IMR-90 (cell line): Measurements from ENCODE around the gene AHNAK.

Source experiments
- BHLHE40 ChIP-seq: fragments of 150-350 bp; IDR thresholded peaks from 2 replicates; pipeline ENCODE4 v1.6.1; 2016; ENCODE audit warnings: mild to moderate bottlenecking, low read depth, low read length
- CEBPB ChIP-seq: IDR thresholded peaks from 2 replicates; pipeline ENCODE4 v1.6.1; 2012; ENCODE audit warnings: low read depth, low read length, improper control_type of control experiment
- CHD1 ChIP-seq: IDR thresholded peaks from 2 replicates; pipeline ENCODE4 v1.6.1; 2012; ENCODE audit warnings: low read depth, low read length, improper control_type of control experiment
- FOS ChIP-seq: fragments of 150-350 bp; IDR thresholded peaks from 2 replicates; pipeline ENCODE4 v1.6.1; 2016; ENCODE audit warnings: low read depth, low read length
- MAFK ChIP-seq: IDR thresholded peaks from 2 replicates; pipeline ENCODE4 v1.6.1; 2012; ENCODE audit warnings: low read depth, low read length, improper control_type of control experiment
- MAZ ChIP-seq: IDR thresholded peaks from 2 replicates; pipeline ENCODE4 v1.6.1; 2012; ENCODE audit warnings: low read depth, mild to moderate bottlenecking, low read length, improper control_type of control experiment, moderate library complexity, borderline replicate concordance
- MXI1 ChIP-seq: IDR thresholded peaks from 2 replicates; pipeline ENCODE4 v1.6.1; 2012; ENCODE audit warnings: low read depth, mild to moderate bottlenecking, low read length, moderate library complexity, borderline replicate concordance
- POLR2A ChIP-seq: IDR thresholded peaks from 2 replicates; pipeline ENCODE4 v1.6.1; 2012; ENCODE audit warnings: mild to moderate bottlenecking, low read depth, low read length
- RAD21 ChIP-seq: IDR thresholded peaks from 2 replicates; pipeline ENCODE4 v1.6.1; 2012; ENCODE audit warnings: low read length, improper control_type of control experiment
- RFX5 ChIP-seq: IDR thresholded peaks from 2 replicates; pipeline ENCODE4 v1.8.0; 2012; ENCODE audit warnings: low read depth, mild to moderate bottlenecking, low read length, moderate library complexity
- SMC3 ChIP-seq: fragments of 150-350 bp; IDR thresholded peaks from 2 replicates; pipeline ENCODE4 v1.6.1; 2016; ENCODE audit warnings: low read depth, mild to moderate bottlenecking, antibody characterized with exemption, low read length, moderate library complexity
- USF2 ChIP-seq: fragments of 150-350 bp; IDR thresholded peaks from 2 replicates; pipeline ENCODE4 v1.6.1; 2017; ENCODE audit warnings: mild to moderate bottlenecking, antibody characterized with exemption, low read length, low read depth
- TF ChIP-seq, protein P1 (sequence below): conservative IDR thresholded peaks from 2 replicates; pipeline ENCODE4 v1.5.1; 2012; ENCODE audit warnings: mild to moderate bottlenecking, low read depth, low read length, improper control_type of control experiment
- TF ChIP-seq, protein P2 (sequence below): fragments of 150-350 bp; IDR thresholded peaks from 2 replicates; pipeline ENCODE4 v1.6.1; 2016; ENCODE audit warnings: low read depth, mild to moderate bottlenecking, low read length, moderate library complexity, borderline replicate concordance

- TF ChIP-seq, protein P1, sequence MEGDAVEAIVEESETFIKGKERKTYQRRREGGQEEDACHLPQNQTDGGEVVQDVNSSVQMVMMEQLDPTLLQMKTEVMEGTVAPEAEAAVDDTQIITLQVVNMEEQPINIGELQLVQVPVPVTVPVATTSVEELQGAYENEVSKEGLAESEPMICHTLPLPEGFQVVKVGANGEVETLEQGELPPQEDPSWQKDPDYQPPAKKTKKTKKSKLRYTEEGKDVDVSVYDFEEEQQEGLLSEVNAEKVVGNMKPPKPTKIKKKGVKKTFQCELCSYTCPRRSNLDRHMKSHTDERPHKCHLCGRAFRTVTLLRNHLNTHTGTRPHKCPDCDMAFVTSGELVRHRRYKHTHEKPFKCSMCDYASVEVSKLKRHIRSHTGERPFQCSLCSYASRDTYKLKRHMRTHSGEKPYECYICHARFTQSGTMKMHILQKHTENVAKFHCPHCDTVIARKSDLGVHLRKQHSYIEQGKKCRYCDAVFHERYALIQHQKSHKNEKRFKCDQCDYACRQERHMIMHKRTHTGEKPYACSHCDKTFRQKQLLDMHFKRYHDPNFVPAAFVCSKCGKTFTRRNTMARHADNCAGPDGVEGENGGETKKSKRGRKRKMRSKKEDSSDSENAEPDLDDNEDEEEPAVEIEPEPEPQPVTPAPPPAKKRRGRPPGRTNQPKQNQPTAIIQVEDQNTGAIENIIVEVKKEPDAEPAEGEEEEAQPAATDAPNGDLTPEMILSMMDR: no peak
- TF ChIP-seq RAD21 (no peak), BHLHE40 (no peak), POLR2A (no peak), MXI1 (no peak), FOS (no peak), CEBPB (no peak), SMC3 (no peak), USF2 (no peak), CHD1 (no peak), RFX5 (no peak), MAFK (no peak), MAZ (no peak)
- TF ChIP-seq, protein P2, sequence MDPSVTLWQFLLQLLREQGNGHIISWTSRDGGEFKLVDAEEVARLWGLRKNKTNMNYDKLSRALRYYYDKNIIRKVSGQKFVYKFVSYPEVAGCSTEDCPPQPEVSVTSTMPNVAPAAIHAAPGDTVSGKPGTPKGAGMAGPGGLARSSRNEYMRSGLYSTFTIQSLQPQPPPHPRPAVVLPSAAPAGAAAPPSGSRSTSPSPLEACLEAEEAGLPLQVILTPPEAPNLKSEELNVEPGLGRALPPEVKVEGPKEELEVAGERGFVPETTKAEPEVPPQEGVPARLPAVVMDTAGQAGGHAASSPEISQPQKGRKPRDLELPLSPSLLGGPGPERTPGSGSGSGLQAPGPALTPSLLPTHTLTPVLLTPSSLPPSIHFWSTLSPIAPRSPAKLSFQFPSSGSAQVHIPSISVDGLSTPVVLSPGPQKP: no peak
Observed at GRCh38 chr11:62466444-62466843, 80.2 kb downstream of the AHNAK start.
